Right forelimb (tissue), 1 donor: ENCODE data around the gene CLN6.
"Not testable (repeated sequence)": the region's sequence is repeated elsewhere in the genome, so short reads cannot be mapped to it uniquely, and the experiment has no call there.

ENCODE experiments used
- DNase-seq: peaks from one replicate; pipeline ENCODE4 v3.0.0-alpha.2; 2018

CLN6 gene

DNA sequence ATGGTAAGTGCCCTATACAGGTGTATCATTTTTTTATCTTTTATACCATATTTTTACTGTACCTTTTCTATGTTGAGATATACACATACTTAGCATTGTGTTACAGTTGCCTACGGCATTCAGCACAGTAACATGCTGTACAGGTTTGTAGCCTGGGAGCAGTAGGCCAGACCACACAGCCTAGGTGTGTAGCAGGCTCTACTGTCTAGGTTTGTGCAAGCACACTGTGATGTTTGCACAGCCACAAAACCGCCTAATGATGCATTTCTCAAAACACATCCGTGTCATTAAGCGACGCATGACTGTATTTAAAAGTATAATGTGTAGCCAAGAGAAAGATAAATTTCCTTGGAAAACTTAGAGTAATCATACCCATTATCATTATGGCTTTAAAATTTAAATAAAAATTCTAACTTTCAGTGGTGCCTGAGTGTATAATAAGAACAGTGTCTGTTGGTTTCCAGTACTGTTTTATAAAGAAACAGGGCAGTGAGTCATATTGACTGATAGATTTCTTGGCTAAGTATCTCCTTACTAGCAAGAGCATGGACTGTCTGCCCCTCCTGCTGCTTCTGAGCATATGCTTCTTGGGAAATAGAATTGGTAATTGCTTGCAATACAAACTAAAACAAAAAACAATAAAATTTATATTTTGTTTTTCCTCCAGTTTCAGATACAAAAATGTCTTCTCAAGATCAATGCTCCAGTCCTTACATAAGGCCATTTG, 42.7 kb downstream of the CLN6 start:
- DNase-seq: no peak

- no peak for DNase-seq
Measured at GRCh38 chr15:68184616-68185480, 44.7 kb downstream of the CLN6 start.

- DNase-seq: no peak
Measured at GRCh38 chr15:68183616-68184315, 45.8 kb downstream of the CLN6 start.

DNA sequence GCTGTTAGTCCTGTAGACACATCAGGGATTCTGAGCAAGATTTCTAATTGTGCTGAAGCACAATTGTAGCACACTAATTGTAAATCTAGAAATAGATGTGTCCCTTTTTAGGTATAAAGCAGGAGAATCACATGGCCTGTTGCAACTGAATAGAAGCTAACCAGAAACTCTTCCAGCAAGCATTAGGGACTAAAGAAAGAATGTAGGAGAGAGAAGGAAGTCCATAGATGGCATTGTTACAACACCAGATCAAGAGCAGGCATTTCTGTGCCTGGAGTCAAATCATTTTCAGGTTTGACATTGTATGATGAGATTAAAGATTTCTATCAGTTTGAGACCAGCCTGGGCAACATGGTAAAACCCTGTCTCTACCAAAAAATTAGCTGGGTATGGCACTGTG, 51.8 kb downstream of the CLN6 start:
- DNase-seq: no peak

- DNase-seq: no peak
Measured at GRCh38 chr15:68176601-68177000, 52.9 kb downstream of the CLN6 start.

DNA sequence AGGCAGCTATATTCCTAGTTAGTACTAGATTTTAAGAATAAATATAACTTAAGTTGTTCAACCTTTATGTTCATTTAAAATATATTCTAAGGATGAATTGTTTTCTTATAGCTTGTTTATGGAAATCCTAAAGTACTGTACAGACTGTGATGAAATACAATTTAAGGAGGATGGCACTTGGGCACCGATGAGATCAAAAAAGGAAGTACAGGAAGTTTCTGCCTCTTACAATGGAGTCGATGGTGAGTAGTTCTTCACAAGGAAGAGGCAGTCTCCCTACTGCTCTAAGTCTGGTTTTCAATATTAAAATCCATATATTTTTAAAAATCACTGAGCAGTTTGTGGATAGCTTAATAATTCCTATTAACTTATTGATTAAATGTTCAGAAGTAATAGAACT, 54.0 kb downstream of the CLN6 start:
- no peak for DNase-seq

- DNase-seq: no peak
Measured at GRCh38 chr15:68173119-68173518, 56.4 kb downstream of the CLN6 start.

DNA sequence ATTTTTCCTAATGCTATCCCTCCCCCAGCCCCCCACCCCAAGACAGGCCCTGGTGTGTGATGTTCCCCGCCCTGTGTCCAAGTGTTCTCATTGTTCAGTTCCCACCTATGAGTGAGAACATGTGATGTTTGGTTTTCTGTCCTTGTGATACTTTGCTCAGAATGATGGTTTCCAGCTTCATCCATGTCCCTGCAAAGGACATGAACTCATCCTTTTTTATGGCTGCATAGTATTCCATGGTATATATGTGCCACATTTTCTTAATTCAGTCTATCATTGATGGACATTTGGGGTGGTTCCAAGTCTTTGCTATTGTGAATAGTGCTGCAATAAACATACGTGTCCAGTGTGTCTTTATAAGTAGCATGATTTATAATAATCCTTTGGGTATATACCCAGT, 57.5 kb downstream of the CLN6 start:
- DNase-seq: not testable (repeated sequence)

GRCh38 chr15:68166847-68167246, 62.7 kb downstream of the CLN6 start:
- no peak for DNase-seq

GRCh38 chr15:68163191-68163590, 66.3 kb downstream of the CLN6 start:
- no peak for DNase-seq

GRCh38 chr15:68158046-68158628, 71.4 kb downstream of the CLN6 start:
- DNase-seq: no peak

DNA sequence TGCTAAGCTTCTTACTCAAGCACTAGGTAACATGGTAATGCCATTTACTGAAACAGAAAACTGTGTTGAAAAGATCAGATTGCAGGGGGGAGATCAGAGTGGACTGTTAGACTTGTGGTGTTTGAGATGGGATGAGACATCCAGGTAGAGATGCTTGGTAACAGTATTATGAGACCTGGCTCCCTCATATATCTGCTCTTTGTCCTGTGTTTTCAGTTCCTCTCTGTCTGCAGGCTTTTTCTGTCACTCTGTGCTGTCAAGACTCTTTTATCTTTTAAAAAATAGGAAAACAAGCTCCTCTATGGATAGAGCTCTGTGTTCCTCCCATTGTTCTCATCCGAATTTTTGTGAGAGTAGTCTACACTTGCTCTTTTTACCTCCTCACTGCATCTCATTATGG, 72.5 kb downstream of the CLN6 start:
- DNase-seq: no peak
